Esophagus squamous epithelium (tissue), 5 donors: Measurements from ENCODE around the gene HOXC9. TPM values are rescaled to one million over a fixed set of nuclear protein-coding genes. Genes with fewer than 3 reads are reported as not detected.

Experiments
- DNase-seq: peaks from one replicate; lab custom pipeline; 2025; lab: John Stamatoyannopoulos, UW
- H3K27ac ChIP-seq, 4 donors: fragments of 200-600 bp; sonication (generic); one replicate each; pipeline ENCODE4 v1.5.1; 2016 to 2019; ENCODE audit warnings: mild to moderate bottlenecking in 1 of 4
- H3K27me3 ChIP-seq, 4 donors: fragments of 200-600 bp; sonication (generic); 1 replicate in 3 of 4; 2 replicates in 1 of 4; pipeline versions ENCODE4 v1.5.1 to v1.6.0; 2017 to 2021; ENCODE audit warnings: antibody characterized with exemption in 1 of 4
- H3K36me3 ChIP-seq, 3 donors: fragments of 200-600 bp; sonication (generic); one replicate each; pipeline ENCODE4 v1.5.1; 2016 to 2019
- H3K4me1 ChIP-seq, 3 donors: fragments of 200-600 bp; sonication (generic); one replicate each; pipeline ENCODE4 v1.5.1; 2017 to 2019
- H3K4me3 ChIP-seq, 4 donors: fragments of 200-600 bp; sonication (generic); 1 replicate in 3 of 4; 2 replicates in 1 of 4; pipeline ENCODE4 v1.5.1; 2016 to 2019; ENCODE audit warnings: mild to moderate bottlenecking in 2 of 4, moderate library complexity in 1 of 4
- H3K9me3 ChIP-seq, 3 donors: fragments of 200-600 bp; sonication (generic); one replicate each; pipeline ENCODE4 v1.5.1; 2016 to 2019
- POLR2A ChIP-seq, 4 donors: fragments of 450-650 bp; IDR thresholded peaks; one replicate each; pipeline ENCODE4 v1.6.1; 2017; ENCODE audit warnings: antibody characterized with exemption in 4 of 4, mild to moderate bottlenecking in 4 of 4, moderate library complexity in 3 of 4
- WGBS, 2 donors: methylation state at CpG; one replicate each; pipeline ENCODE4 v1.1.5; 2018; 5-methylcytosine and 5-hydroxymethylcytosine counted together
- intact Hi-C: fragments of 100-400 bp; cut with DNase I; formaldehyde crosslinking; loops from one replicate; pipeline ENCODE4 v1.15.0; 2022
- total RNA-seq, 4 donors: library from RNA; depleted of rRNA; stranded (reverse); fragments of >200 nt; gene quantifications; one replicate each; pipeline ENCODE4 v1.1.0, GENCODE V29; 2016
- TF ChIP-seq, protein P1 (sequence below), 6 experiments: fragments of 450-650 bp in 4 of 6; fragments of 200-600 bp in 2 of 6; sonication (generic) in 2 of 6; IDR thresholded peaks; one replicate each; pipeline ENCODE4 v1.5.1; 2016 to 2019; ENCODE audit warnings: antibody characterized with exemption in 6 of 6, mild to moderate bottlenecking in 4 of 6, moderate library complexity in 4 of 6
- donor health status: DM: yes; HTN: yes; CAD: no.

Gene HOXC9
- total RNA-seq, 4 donors from 2014 or later = 1.5 TPM; not detected in 3

DNA sequence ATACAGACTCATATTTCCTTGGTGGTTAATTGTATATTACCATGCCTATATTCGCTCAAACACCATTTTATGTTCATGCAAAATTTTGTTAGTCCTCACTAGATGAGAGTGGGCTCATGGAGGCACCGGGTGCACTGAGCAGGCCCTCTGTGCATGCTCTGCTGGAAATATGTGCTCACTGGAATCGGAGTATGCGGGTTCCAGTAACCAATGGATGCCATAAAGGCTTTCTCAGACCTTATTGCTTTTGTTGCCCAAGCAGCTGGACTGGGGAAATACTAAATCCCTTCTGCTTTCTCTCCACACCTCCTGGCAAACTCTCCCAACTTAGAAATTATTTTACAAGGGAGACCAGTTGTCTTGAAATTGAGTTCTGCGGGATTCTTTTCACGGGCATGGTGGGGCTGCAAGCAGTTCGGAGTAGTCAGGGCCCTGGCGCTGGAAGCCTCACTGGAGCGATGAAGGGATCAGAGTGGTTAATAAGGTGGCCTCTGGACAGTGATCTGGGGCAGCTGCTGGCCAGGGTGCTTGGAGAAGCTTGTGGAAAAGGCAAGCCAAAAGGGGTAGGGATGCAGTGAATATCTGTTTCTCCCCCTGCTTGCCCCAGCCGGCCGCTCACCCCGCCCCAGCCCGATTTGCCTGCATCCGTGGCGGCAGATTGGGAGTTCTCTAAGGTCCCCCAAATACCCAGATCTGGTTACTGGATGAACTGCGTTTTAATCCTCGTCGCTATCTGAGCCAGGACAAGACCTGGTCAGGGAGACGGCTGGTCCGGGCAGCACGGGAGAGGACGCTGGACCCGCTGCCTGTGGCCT lies 20.8 kb downstream of the HOXC9 start:
- H3K36me3 ChIP-seq = no peaks in the 10 kb centered on the region
- intact Hi-C loops = no loop called here
- H3K9me3 ChIP-seq = no peaks in the 10 kb centered on the region
- no peak overlapping the region for H3K27ac ChIP-seq
- peaks cover 3 to 48% (median 8%) of the 10 kb centered on the region in 3 donors for H3K4me1 ChIP-seq
- DNase-seq = no peak
- H3K4me3 ChIP-seq = no peak overlapping the region
- WGBS, 2 donors = 65 to 73% methylated on average over 14 of the region's 23 CpGs
- no peak for TF ChIP-seq POLR2A (IDR thresholded peaks at IDR 0.05)
- TF ChIP-seq, protein P1, sequence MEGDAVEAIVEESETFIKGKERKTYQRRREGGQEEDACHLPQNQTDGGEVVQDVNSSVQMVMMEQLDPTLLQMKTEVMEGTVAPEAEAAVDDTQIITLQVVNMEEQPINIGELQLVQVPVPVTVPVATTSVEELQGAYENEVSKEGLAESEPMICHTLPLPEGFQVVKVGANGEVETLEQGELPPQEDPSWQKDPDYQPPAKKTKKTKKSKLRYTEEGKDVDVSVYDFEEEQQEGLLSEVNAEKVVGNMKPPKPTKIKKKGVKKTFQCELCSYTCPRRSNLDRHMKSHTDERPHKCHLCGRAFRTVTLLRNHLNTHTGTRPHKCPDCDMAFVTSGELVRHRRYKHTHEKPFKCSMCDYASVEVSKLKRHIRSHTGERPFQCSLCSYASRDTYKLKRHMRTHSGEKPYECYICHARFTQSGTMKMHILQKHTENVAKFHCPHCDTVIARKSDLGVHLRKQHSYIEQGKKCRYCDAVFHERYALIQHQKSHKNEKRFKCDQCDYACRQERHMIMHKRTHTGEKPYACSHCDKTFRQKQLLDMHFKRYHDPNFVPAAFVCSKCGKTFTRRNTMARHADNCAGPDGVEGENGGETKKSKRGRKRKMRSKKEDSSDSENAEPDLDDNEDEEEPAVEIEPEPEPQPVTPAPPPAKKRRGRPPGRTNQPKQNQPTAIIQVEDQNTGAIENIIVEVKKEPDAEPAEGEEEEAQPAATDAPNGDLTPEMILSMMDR (IDR thresholded peaks at IDR 0.05) = no peak
- peaks cover 4 to 100% (median 15%) of the 10 kb centered on the region in 4 donors for H3K27me3 ChIP-seq

DNA sequence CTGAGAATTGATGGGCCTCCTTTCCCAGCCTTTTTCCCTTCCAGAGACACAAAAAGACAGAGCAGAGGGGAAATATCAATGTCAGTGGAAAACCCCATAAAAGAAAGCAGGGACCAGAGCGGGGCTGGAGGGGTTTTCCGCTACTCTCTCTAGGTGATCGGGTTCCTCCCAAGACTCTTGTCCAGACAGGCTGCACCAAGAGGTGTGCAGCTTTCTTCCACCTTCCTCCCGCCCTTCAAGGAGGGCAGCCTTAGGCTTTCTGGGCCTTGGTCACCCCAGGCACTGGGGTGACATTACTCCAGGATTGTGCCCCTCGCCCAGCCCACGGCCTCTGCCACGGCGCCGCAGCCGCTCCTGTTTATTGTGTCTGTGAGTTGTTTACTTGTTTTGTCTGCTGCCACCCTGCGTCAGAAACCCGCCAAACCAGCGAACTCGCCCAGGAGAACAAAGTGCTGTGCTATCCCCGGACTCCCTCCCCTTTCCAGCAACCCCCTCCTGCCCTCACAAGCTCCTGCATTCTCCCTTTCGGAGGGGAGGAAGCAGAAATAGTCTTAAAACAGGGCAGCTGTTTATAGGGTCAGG lies 21.6 kb downstream of the HOXC9 start:
- intact Hi-C loops = no loop called here
- DNase-seq = no peak
- peak overlapping the region in 2 of 4 donors; percentile 5 to 35 for H3K4me3 ChIP-seq
- WGBS, 2 donors = 9 to 27% methylated on average over 8 to 15 of the region's 16 CpGs
- peaks cover 0 to 100% (median 14%) of the 10 kb centered on the region in 4 donors for H3K27me3 ChIP-seq
- H3K9me3 ChIP-seq = no peaks in the 10 kb centered on the region
- TF ChIP-seq, protein P1 (IDR thresholded peaks at IDR 0.05) = peak in 2 of 6 experiments; percentile 8 to 30
- TF ChIP-seq POLR2A (IDR thresholded peaks at IDR 0.05) = no peak
- peaks cover 3 to 44% (median 5%) of the 10 kb centered on the region in 3 donors for H3K4me1 ChIP-seq
- H3K36me3 ChIP-seq = no peaks in the 10 kb centered on the region
- no peak overlapping the region for H3K27ac ChIP-seq

DNA sequence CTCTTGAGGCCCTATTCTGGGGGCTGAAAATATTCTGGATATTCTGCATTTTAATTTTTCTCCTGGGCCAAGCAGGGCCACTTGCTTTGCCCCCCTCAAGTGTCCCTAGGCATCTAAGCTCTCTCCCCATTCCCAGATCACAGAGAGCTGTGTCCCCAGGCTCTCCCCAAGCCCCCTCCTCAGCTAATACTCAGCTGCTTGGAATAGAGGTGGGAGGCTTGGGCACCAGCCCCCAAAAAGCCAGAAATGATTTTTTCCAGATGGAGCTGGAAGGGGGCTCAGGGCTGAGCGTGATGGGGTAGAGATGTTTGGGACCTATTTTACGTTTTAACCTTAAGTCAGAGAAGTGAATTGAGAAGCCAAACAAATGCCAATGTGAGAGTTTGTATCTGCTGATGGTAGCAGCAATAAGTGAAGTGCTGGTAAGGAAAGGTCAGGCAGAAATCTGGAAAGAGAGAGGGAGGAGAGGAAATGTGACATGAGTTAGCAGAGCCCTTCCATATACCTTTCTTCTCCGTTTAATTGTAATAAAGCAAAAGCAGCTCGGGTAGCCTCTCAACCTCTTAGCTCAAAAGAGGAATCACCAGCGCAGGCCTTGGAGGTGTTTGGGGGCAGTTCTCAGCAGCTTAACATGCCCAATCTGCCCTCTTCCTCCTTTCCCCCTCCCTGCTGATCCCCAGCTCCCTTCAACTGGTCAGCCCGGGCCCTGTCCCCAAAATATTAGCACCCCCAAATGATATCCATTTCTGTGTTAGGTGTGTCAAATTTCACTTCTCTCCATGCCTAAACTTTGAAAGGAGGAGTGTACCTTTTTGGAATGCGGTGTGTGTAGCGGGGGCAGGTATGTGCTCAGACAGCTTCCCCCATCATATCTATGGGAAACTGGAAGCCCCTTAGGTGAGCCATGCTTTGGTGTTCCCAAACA lies 23.3 kb downstream of the HOXC9 start:
- intact Hi-C loops = no loop called here
- TF ChIP-seq, protein P1 (IDR thresholded peaks at IDR 0.05) = no peak
- no peak for TF ChIP-seq POLR2A (IDR thresholded peaks at IDR 0.05)
- Histone ChIP-seq H3K27ac (no peak overlapping the region), H3K36me3 (no peaks in the 10 kb centered on the region), H3K4me3 (no peak overlapping the region), H3K9me3 (no peaks in the 10 kb centered on the region), H3K27me3 (peaks cover 0 to 100% (median 20%) of the 10 kb centered on the region in 4 donors), H3K4me1 (peaks cover 0 to 33% (median 0%) of the 10 kb centered on the region in 3 donors)
- DNase-seq = no peak
- WGBS, 2 donors = 48 to 64% methylated on average over 8 of the region's 8 CpGs

DNA sequence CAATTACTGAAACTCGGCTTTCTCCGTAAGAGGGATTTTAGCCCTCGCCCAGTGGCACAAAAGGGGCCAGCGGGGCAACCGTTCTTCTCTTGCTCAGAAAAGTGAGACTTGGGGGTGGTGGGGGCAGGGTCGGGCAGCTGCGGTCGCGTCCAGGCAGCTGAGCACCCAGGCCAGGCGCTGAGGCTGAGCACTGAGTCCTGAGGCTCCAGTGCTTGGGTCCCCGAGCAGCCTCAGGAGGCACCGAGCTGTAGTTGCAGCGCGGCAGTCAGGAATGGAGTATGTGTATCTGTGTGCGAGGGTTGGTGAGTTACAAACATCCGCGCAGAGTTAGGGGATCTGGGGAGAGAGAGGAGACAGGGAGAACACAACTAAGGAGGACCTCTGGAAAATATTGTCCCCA lies 24.2 kb downstream of the HOXC9 start:
- Histone ChIP-seq H3K9me3 (no peaks in the 10 kb centered on the region), H3K4me1 (peaks cover 0 to 34% (median 0%) of the 10 kb centered on the region in 3 donors), H3K4me3 (no peak overlapping the region), H3K36me3 (no peaks in the 10 kb centered on the region), H3K27ac (no peak overlapping the region), H3K27me3 (peaks cover 0 to 100% (median 22%) of the 10 kb centered on the region in 4 donors)
- TF ChIP-seq, protein P1 (IDR thresholded peaks at IDR 0.05) = no peak
- no peak for TF ChIP-seq POLR2A (IDR thresholded peaks at IDR 0.05)
- intact Hi-C loops = no loop called here
- WGBS, 2 donors = 40 to 75% methylated on average over 3 to 9 of the region's 17 CpGs
- no peak for DNase-seq
